Kasumi-1 (cell line): Measurements from ENCODE around the gene C1QTNF4.
A peak's percentile ranks its signal among the peaks of the same experiment; 100 is the strongest.
"Not testable (repeated sequence)": the region's sequence is repeated elsewhere in the genome, so short reads cannot be mapped to it uniquely, and the experiment has no call there.

ENCODE experiments used
- DNase-seq, 2 experiments: peaks; one replicate each; lab custom pipeline; 2025; lab: John Stamatoyannopoulos, UW

The C1QTNF4 gene

DNA sequence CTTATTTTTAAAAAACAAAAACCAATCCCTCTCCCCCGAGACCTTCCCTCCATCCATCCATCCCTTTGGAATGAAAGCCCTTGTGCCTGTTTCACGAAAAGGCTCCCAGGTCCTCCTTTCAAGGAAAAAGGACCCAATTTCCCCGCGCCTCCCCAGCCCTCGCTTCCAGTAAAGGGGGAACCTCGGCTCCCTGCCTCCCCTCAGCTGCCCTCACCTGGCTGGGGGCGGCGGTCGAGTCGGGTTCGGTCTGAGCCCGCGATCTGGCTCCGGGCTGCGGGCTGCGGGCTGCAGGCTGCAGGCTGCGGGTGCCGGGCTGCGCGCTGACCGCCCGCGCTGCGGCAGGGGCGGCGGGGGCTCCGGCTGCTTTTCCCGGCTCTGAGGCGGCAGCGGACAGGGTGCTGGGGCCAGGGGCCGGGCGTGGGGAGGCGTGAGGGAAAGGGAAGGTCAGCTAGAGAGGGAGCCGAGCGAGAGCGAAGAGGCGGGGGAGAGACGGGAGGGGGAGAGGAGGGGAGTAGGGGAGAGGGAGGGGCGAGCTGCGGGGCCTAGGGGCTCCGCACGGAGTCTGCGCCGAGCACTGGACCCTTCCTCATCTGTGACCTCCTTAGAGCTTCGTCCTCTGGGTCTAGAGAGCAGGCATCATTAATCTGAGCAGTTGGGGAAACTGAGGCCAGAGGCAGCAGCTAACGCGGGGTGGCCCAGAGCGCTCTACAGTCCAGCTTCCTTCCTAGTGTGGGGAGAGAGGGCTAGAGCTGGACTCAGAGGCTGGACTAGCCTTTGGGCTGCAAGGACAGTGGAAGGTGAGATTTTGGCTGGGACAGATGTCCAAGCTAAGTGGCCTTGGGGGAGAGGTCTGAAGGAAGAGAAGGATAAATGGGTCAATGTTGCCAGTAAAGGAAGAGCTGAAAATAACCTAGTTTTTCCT is at the start of gene C1QTNF4:
Gene C1QTNF4 (minus strand): TSS at position 478 of the 922 bp plus-strand sequence. CDS start 3,601 bp downstream, outside the sequence.
- peak; percentile 25 to 31 for DNase-seq

DNA sequence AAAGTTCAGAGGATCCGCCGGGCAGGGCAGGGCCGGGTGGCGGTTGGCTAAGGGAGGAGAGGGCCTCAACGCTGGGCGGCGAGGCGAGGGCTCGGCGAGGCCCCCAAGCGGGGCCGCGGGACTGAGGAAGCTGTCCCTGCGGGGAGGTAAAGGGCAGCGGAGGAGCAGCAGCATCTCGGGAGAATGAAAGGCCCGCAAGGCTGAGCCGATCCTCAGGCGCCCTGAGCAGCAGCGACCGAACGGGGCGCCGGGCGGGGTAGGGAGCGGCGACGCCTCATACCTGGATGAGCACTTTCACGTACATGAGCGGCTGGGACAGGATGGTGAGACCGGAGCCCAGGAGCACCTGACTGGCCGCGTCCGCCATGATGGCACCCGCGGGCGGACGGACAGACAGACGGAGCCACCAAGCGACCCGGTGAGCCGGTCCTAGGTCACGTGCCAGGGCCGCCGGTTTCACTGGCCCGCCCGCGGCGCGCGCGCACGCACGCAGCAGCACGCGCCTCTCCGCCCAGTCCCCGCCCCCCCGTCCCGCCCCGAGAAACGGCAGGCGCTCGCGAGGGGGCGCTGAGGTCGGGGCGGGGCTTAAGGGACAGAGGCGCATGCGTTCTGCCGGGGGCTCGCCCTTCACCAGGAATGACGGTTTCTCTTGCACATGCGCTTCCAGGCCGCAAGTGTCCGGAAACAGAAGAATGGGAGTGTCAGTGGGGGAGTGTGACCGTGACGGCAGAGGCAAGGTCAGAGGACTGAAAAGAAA is 48.1 kb upstream of the C1QTNF4 start, which contains the start of gene MTCH2:
Gene MTCH2 (minus strand): TSS at position 461 of the 757 bp plus-strand sequence. CDS start 94 bp downstream, at position 367.
- DNase-seq = peak; percentile 97 to 98

- DNase-seq = peak; percentile 17 to 19
These were observed 47.4 kb upstream of the C1QTNF4 start for GRCh38 chr11:47641600-47642098.

GRCh38 chr11:47640506-47640905 is 46.3 kb upstream of the C1QTNF4 start:
- not testable (repeated sequence) for DNase-seq

GRCh38 chr11:47636331-47636730 is 42.1 kb upstream of the C1QTNF4 start:
- DNase-seq = not testable (repeated sequence)

DNA sequence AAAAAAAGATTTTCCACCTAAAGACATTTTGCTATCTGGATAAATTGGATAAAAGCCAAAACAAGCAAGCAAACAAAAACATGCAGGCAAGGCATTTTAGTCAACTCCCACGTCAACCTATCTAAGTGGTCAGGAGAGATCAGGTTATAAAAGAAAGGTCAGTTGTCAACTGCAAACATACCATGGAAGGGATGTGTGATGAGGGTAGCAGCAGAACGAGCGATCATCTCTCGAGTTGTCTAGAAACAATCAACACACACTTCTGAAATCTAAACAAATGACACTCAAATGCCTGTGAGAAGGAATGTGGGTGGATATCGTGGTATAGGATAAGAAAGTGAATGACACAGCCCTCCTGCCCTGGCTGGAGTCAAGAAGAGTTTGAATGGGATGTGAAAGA is 37.3 kb upstream of the C1QTNF4 start:
- DNase-seq = no peak

DNA sequence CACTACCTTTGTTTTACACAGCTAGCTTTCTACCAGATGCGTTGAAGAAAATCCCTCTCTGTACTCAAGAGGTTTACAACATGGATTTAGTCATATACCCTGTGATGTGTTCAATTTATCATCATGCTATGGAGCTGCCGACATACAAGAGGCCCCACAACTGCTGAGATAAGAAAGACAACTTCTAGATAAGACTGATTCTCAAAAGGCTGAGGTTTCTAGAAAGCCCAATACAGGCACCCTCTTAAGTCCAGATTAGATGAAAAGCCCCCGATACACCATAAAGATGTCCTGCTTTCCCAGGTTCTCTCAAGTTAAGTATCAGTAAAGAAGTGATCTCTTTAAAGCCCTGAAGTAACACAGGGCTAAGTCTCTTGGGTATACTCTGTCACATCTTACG is 33.8 kb upstream of the C1QTNF4 start:
- DNase-seq = no peak

- DNase-seq = no peak
These were observed 32.0 kb upstream of the C1QTNF4 start for GRCh38 chr11:47626234-47626633.

- no peak for DNase-seq
These were observed 26.7 kb upstream of the C1QTNF4 start for GRCh38 chr11:47620836-47621378.

GRCh38 chr11:47617417-47617809 is 23.2 kb upstream of the C1QTNF4 start:
- no peak for DNase-seq

DNA sequence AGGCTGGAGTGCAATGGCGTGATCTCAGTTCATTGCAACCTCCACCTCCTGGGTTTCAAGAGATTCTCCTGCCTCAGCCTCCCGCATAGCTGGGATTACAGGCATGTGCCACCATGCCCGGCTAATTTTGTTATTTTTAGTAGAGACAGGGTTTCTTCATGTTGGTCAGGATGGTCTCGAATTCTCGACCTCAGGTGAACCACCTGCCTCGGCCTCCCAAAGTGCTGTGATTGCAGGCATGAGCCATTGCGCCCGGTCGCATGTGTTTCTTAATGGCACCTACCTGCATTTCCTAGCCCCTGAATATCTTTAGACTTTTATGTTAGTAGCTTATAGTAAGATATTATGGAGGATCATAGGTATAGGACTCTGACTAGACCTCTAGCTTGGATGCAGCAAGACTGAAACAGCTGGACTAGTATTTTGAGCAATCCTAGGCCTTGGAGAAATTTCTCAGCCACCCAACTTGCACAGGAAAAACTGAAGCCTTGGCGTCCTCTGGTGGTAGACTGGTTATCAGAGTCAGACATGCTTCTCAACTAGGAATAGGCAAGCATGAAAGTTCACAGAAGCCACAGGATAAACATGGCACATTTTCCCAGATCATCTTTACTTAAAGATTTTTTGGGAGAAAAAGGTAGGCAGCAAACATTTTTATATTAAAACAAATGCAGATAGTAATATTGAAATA is 22.7 kb upstream of the C1QTNF4 start:
- peak; percentile 88 for DNase-seq

DNA sequence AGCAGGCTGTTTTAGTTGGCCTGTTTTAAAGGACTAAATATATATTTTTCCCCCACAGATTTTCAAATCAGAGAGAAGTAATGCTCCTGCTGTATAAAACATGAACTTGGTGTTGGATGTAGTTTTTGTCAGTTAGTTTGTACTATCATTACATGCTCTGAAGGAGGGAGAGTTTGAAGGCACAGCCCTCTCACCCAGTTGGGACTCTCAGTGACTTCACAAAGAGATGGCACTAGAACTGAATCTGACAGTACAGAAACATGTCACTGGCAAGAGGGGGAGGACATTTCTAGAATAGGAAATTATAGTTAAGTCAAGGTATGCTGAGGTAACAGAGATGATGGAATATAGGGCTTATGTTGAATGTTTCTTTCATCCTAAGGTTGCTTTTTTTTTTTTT is 21.0 kb upstream of the C1QTNF4 start:
- no peak for DNase-seq

GRCh38 chr11:47611348-47611794 is 17.2 kb upstream of the C1QTNF4 start:
- DNase-seq = peak; percentile 68 to 69

DNA sequence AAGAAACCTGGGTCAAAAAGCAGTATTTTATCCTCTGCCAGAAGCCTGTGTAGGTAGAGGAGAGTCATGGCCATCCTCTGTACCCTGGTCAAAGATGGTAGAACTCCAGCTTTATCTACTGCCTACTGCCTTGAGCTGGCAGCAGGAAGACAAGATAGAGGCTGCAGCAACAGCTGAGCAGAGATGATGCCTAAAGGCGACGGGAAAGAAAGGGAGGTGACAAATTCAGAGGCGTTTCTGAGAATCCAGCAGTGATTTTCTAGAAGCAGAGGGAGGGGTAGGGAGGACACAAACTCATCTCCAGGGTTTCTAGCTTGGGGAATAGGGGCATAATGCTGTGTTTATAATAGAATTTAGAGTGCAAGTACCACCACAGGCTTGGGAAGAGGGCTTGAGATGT is 15.5 kb upstream of the C1QTNF4 start:
- DNase-seq = no peak

- no peak for DNase-seq
These were observed 13.2 kb upstream of the C1QTNF4 start for GRCh38 chr11:47607380-47607779.

GRCh38 chr11:47606731-47607130 is 12.5 kb upstream of the C1QTNF4 start:
- no peak for DNase-seq

- no peak for DNase-seq
These were observed 11.7 kb upstream of the C1QTNF4 start for GRCh38 chr11:47605921-47606320.

- DNase-seq = no peak
These were observed 9.1 kb upstream of the C1QTNF4 start for GRCh38 chr11:47603295-47603694.

- DNase-seq = no peak
These were observed 5.7 kb upstream of the C1QTNF4 start for GRCh38 chr11:47599902-47600301.

DNA sequence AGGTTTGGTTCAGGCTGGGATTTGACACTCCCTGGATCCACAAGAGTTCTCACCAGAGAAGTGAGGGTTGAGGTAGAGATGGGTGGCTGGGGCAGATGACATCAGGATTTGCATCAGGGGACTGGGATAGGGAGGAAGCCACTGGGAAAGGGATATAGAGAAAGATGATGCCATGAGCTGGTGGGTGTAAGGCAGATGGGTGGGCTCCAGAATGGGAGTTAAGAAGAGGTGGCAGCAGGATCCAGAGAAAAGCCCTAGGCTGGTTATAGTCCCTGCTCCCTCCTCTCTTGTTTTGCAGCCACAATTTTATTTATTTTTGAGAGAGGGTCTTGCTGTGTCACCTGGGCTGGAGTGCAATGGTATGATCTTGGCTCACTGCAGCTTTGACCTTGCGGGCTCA is 1.8 kb upstream of the C1QTNF4 start:
- DNase-seq = no peak

DNA sequence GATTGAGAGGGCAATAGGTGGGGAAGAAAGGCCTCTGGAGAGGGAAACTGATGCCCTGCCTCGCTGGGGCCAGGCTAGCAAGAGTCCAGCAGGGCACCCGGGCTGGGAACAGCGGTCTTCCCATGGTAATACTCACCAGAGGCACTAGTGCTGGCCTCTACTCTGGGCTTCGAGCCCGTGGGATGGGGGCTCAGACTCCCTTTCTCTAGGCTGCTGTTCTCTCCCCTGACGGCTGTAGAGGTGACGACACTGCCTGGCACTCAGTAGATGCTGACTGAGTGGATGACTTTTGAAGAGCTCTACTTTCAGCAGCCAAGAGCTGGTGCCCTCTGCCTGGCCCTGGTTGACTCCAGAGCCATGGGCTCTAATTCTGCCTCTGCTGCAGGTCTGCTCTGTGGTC is 818 bp upstream of the C1QTNF4 start:
- DNase-seq = no peak

- no peak for DNase-seq
These were observed 698 bp downstream of the C1QTNF4 start for GRCh38 chr11:47593492-47593933.
